AG20443 (cell line): ENCODE results near the gene TTYH2.

Source experiments
- DNase-seq: peaks from one replicate; pipeline ENCODE4 v3.0.0; 2012; ENCODE audit warnings: low spot score, mixed read lengths

The TTYH2 gene

DNA sequence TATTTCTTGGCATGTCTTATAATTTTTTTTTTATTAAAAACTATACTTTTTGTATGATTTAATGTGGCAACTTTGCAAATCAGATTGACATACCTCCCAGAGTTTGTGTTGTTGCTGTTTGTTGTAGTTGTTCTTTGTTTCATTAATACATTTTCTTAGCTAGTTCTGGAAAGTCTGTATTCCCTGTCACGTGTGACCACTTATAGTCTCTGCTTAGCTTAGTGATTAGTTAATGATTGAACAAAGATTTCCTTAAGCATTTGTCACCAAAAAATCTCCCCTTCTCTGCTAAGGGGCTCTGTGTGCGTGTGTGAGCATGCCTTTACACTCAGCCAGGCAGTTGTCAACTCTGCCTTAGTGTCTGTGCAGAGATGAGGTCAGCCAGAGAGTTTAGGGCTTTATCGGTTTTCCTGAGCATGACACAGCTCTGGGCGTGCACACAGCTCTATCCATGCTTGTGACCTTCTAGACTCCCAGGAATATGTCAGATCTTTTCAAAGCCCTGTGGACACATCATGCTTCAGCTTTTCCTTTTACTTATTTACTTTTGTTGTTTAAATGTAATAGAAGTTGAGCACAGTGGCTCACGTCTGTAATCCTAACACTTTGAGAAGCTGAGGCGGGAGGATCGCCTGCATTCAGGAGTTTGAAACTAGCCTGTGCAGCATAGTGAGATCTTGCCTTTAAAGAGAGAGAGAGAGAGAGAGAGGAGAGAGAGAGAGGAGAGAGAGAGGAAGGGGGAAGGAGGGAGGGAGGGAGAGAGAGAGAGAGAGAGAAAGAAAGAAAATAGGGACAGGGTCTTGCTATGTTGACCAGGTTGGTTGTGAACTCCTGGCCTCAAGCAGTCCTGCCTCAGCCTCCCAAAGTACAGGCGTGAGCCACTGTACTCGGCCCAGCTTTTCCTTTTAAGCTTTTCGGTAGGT lies 82.5 kb downstream of the TTYH2 start:
- DNase-seq = no peak

DNA sequence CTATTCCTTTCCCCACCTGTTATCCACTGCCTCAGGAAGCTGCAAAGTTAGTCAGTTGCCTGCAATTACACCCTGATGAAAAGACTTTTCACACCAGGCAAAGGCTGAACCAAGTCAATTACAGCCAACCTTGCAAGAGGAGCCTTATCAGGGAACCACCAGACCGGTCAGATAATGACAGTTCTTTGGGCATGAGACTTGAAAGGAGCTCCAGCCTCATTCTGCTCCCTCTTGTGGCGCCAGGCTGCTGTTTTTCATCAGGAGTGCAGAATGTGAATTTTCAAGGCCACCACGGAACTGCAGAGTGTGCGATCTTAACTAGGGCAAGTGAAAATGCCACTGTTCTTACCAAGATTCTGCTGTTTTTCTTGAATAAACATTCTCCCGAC lies 83.2 kb downstream of the TTYH2 start:
- peak; percentile 56 for DNase-seq

DNA sequence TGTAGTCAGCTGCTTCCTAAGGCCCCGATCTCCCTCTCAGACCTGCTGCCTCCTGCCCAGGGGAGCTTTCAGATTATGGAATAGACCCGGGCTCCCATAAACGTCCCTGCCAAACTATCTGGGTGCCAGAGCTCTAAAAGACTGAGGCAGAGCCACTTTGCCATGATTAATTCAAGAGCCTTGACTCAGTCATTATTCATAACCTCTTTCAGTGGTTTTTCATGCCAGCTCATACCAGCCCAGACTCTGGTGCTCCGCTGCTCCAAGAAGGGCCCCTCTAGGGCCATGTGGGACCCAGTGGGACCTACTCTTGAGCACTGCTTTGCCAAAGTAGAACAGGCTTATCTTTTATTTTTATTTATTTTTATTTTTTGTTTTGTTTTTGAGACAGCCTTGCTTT lies 84.6 kb downstream of the TTYH2 start:
- no peak for DNase-seq

DNA sequence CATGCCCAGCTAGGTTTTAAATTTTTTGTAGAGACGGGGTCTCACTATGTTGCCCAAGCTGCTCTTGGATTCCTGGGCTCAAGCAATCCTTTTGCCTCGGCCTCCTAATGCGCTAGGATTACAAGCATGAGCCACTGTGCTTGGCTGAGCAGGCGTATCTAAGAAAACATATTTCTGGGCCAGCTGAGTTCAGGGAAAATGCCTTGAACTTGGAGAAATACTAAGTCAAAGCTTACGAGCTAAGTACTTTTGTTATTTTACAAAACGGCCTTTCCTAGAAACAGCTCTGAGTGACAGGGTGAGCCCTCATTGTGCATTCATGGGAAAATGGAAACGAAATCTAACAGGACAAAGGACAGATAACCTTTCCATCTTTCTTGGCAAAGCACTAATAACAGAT lies 85.4 kb downstream of the TTYH2 start:
- no peak for DNase-seq

DNA sequence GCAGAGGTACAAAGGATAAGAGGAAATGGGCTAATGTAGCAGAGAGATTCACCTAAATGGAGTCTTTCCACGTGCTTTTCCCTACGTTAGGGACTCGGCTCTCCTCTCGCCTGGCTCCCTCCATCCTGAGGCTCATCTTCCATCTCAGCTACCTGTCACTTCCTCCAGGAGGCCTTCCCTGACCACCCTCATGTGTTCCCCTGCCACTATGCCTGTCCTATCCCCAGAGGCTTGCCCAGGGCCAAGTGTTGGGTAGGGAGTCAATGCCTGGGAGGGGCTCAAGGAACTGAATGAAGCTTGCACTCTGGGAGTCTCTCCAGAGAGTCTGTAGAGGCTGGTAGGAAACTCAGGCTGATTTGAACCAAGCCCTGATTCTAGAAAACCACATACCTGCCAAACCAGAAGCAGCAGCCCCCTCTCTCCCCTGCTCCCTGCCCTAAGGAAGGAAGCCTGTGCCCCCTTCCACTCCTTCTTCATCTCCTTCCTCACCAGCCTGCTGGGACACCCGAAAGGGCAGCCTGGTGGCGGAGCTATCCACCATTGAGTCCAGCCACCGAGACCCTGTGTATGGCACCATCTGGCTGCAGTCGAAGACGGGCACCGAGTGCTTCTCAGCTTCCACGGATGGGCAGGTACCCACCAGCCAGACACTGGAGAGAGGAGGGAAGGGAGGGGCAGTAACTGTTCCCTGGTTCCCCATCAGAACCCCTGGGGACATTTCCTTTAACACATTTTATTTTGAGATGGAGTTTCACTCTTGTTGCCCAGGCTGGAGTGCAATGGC lies 86.0 kb downstream of the TTYH2 start:
- DNase-seq = no peak

DNA sequence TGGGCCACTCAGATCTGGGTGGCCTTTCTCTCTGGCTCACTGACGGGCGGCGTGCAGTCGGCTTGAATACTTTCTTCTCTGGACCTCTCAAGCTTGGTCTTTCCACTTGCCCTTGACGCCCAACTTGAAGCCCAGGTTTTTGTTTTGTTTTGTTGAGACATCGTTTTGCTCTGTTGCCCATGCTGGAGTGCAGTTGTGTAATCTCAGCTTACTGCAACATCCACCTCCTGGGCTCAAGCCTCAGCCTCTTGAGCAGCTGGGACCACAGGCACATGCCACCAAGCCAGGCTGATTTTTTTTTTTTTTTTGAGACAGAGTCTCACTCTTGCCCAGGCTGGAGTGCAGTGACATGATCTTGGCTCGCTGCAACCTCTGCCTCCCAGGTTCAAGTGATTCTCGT lies 89.9 kb downstream of the TTYH2 start:
- DNase-seq = no peak

DNA sequence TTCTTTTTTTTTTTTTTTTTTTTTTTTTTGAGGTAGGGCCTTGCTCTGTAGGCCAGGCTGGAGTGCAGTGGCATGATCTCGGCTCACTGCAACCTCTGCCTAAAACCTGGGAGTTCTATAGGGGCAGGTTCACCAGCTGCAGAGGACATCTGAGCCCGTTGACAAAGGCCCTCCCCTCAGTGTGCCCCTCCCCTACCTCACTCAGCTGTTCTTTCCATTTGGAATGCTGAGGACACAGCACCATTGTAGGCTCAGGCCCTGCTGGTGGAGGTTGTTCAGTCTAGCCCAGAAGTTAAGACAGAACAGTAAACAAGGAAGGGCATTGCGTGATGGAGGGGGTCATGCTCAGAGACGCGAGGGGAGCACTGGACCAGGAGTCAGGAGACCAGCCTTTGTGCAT lies 90.8 kb downstream of the TTYH2 start:
- DNase-seq = no peak

DNA sequence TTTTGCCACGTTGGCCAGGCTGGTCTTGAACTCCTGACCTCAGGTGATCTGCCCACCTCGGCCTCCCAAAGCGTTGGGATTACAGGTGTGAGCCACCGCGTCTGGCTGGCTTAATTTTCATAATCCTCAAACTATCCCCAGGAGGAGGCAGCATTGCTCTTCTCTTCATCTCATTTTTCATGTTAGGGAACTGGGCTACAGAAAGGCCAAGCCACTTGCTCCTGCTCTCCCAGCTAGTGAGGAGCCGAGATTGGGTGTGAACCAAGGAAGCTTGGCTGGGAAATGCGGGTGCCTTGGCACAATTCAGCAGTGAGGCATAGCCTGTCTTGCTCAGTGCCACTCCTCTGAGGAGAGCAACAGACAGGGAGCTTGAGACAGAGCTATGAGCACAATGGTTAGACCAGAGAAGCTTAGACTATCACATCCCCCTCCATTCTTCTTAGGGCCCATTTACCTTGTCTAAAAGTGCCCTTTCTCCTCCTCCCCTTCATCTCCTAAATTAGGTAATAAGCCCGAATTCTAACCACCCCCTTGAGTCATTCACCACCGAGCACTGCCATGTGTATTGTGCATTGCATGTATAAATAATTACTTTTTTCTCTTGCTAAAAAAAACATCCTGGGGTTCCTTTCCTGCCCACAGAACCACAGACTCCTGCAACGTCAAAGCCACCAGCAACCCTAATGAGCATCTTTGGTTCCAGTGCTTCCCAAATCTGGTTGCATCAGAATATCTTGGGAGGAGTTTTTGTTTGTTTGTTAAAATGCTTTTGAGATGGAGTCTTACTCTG lies 92.7 kb downstream of the TTYH2 start:
- DNase-seq = no peak

DNA sequence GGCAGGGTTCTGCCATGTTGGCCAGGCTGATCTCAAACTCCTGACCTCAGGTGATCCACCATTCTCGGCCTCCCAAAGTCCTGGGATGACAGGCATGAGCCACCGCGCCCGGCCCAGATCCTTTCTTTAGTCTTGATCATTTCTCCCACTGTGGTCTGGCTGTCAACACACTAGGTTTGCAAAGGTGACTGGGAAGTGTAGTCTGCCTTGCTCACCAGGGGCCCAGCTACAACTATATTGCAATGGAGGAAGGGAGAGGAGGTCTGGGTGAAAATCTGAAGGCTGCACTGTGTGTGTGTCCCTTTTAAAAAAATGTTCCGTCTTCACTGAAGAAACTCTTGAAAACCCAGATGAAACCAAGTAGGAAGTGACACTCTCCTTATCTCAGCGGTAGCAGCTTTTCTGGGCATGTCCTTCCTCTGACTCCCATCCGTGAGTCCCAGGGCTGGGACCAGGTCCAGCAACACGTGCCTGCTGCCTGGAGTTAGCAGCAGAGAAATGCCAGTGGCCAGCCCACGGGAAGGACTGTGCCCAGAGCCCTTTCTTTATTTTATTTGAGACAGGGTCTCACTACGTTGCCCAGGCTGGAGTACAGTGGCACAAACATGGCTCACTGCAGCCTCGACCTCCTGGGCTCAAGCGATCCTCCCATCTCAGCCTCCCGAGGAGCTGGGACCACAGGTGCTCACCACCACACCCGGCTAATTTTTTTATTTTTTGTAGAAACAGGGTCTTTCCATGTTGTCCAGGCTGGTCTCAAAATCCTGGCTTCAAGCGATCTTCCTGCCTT lies 94.8 kb downstream of the TTYH2 start:
- DNase-seq = no peak

DNA sequence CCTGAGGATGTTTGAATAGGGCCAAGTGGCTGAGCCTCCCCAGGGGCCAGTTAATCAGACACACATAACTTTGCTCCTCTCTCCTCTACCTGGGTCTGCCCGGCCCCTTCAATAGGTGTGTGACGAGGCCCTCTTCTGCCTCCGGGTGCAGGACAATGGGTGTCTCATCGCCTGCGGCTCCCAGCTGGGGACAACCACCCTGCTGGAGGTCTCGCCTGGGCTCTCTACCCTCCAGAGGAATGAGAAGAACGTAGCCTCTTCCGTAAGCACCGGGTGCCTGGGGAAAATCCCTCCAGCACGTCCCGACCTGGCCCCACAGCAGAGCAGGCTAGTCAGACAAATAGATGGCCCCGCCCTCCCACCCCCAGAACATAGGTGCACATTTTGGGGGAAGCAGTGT lies 96.5 kb downstream of the TTYH2 start:
- no peak for DNase-seq
